Fibroblast of mammary gland (primary cell): ENCODE results near the gene ARHGAP15.

Source experiments
- DNase-seq: peaks from one replicate; pipeline ENCODE4 v3.0.0-alpha.2; 2010; ENCODE audit warnings: low read depth
- H3K4me3 ChIP-seq: 2 replicates; pipeline ENCODE4 v1.5.1; 2011; ENCODE audit warnings: low read depth, mild to moderate bottlenecking, low read length, moderate library complexity; ENCODE audit not compliant: control insufficient read depth
- TF ChIP-seq, protein P1 (sequence below): conservative IDR thresholded peaks from 2 replicates; pipeline ENCODE4 v1.5.1; 2011; ENCODE audit warnings: low read depth, low read length, inconsistent platforms; ENCODE audit not compliant: control insufficient read depth, insufficient read depth

The ARHGAP15 gene

DNA sequence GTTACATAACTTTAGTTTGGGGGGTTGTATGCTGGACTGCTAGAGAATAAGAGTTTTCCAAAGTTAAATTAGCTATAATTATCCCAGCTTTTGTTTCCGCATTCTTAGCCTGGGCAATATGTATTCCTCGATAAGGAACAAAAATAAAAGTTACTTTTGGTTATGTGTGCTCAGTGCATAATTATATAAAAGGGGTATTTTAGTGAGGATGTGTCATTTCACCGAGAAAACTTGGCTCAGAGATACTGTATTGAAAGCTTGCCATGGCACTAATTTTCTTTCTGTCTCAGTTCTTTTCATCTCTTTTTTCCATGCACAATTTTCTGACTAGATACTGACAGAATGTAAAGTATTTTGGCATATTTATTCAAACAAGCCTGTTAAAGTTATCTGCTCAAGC is 28.2 kb downstream of the ARHGAP15 start:
- DNase-seq = no peak
- H3K4me3 ChIP-seq = no peak overlapping the region

DNA sequence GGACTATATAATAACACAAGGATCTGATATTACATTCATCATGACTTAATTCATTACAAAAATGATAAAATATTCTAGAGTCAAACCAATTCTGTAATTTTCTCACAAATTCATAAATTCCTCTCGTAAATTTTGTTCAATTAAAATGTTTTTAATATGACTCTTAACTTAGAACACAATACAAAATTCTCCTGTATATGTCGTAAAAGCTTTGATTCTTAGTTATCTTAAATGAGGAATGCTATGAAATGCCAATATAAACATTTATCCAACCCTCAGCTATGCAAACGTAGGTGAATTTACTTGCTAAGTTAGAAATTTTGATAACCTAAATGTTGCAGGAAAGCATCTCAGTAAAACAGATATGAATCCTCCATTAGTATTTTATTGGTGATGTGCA is 28.9 kb downstream of the ARHGAP15 start:
- no peak for DNase-seq
- H3K4me3 ChIP-seq = no peak overlapping the region
- TF ChIP-seq, protein P1, sequence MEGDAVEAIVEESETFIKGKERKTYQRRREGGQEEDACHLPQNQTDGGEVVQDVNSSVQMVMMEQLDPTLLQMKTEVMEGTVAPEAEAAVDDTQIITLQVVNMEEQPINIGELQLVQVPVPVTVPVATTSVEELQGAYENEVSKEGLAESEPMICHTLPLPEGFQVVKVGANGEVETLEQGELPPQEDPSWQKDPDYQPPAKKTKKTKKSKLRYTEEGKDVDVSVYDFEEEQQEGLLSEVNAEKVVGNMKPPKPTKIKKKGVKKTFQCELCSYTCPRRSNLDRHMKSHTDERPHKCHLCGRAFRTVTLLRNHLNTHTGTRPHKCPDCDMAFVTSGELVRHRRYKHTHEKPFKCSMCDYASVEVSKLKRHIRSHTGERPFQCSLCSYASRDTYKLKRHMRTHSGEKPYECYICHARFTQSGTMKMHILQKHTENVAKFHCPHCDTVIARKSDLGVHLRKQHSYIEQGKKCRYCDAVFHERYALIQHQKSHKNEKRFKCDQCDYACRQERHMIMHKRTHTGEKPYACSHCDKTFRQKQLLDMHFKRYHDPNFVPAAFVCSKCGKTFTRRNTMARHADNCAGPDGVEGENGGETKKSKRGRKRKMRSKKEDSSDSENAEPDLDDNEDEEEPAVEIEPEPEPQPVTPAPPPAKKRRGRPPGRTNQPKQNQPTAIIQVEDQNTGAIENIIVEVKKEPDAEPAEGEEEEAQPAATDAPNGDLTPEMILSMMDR = no peak

More for the DNA sequence above, 28.2 kb downstream of the ARHGAP15 start:
- TF ChIP-seq, protein P1 = no peak

DNA sequence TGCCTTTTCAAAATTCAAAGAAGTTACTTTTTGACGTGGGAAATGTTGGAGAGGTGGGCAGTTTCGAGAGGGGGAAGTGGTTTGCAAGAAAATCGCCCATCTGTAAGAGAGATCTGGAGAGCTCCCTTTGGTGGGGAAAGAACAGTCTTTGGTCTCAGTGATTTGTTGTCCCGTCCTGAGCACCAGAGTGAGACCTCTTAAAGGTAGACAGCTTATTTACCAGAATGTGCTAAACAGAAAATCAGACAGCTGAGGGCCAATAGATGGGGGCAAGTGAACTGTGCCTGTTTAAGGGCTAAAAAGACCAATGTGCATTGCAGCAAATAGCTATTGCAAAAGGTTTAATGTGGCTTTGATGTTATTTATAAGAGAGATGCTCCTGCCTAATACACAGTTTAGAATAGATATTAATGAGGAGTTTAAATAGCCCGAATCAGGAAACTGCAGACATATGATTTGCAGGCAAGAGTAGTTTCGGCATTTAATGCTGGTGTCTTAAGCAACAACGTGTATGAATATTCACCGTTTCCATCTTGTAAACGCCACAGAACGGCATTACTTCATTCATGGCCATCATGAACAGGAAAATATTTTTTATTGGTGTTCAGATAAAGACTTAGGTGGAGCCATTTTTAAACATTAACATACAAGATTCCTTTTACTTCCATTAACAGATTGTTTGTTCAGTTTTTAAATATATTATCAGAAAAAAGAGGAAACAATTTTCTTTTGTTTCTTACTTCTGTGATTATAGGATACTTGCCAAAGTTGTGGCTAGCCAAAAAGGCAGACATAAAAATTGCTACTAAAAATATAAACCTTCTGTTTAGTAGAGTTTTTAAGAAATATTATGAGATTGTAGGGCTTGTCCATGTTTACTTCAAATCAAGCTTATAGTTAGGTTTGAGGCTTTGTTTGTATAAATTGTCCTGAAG is 29.6 kb downstream of the ARHGAP15 start:
- DNase-seq = no peak
- no peak overlapping the region for H3K4me3 ChIP-seq
- TF ChIP-seq, protein P1 = no peak

DNA sequence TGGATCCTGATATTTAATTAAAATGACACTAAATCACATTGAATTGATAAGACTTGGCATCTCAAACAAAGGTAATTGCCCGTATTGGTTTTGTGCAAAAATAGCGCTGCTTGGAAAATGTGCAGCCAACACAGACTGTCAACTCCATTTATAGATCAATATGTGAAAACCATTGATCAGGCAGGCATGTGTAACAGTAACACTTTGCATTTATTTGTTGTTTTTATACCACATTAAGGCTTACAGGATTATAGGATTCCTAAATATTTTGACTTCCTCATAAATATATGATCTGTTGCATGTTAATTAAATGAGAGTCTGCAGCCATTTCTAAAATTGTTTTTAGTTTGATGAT is 30.2 kb downstream of the ARHGAP15 start:
- TF ChIP-seq, protein P1 = no peak
- H3K4me3 ChIP-seq = no peak overlapping the region
- DNase-seq = no peak

DNA sequence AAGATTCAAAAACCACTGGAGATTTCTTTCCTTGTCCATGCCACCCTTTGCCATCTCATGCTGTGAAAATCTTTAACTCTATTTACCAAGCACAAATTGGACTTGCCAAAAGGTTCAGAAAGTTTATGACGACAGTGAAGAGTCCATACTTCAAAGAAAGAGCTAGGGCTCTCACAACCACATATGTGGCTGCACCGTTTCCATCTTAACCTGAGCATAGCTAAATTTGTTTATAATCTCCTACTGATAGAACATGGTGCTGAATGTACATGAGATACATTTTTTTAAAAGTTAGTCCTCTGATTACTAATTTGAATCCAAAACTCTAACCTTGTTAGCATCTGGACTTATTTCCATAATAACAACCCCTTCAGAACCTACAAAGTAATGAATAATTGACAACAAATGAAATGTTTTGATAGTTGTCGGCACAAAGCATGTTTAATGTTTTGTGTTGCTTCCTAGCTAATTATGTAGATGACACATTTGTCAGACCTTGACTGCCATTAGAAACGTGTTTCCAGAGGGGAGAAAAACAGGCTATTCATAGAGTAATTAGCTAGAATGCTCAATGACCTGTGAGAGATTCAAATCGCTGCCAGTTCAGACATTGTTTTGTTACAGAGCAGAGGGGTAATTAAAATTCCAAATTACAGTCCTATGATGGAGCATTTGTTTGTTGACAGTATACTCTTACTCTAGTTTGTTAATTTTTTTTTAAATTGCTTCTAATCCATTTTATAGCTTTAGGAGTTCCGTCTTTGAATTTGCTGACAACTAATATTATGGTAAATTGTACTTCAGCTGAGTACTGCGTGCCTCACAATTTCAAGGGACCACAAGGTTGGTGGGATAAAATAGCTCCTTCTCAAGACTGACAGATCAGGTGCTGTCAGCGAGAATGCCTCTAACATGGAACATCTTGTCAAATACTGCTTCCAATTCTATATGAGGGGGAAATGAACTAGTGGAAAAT is 31.8 kb downstream of the ARHGAP15 start:
- no peak for DNase-seq
- TF ChIP-seq, protein P1 = no peak
- no peak overlapping the region for H3K4me3 ChIP-seq

DNA sequence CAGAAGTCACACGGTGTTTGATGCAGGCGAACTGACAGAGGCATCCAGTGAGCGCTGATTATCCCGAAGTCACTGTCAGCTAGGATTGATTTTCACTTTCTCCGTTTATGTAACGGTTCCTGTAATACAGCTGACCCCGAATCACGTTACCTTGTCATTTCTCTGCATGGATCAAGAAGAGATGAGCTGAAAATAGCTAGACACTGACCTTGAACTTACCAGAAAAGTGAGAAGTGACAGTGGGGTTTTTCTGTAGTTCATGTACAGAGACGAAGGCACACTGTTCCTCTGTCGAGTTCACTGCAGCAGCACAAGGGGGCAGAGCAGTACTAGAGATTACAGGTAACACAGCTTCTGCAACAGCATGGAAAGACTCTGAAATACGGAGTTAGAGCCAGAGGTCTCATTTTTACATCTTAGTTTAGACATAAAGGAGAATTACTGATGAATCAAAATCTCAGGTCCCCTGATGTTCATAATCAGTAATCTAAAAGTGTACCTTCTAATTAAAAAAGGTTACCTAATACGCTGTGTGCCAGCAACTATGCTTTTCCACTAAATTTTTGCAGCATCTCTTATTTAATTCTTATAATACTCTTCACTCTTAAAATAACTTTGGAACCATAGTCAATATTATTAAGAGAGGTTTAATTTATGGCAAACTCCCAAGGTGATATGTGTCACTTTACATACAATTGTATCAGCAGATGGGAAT is 33.1 kb downstream of the ARHGAP15 start:
- TF ChIP-seq, protein P1 = peak; percentile 48
- peak; percentile 37 for DNase-seq

More for the DNA sequence above, 33.1 kb downstream of the ARHGAP15 start:
- no peak overlapping the region for H3K4me3 ChIP-seq
